Inferior parietal cortex (tissue), 1 donor: ENCODE data around the gene CYB5A.
"Not testable (repeated sequence)": the region's sequence is repeated elsewhere in the genome, so short reads cannot be mapped to it uniquely, and the experiment has no call there.

Source experiments
- DNase-seq: peaks from one replicate; pipeline ENCODE4 v3.0.0-alpha.2; 2016; ENCODE audit errors: extremely low spot score

CYB5A gene

DNA sequence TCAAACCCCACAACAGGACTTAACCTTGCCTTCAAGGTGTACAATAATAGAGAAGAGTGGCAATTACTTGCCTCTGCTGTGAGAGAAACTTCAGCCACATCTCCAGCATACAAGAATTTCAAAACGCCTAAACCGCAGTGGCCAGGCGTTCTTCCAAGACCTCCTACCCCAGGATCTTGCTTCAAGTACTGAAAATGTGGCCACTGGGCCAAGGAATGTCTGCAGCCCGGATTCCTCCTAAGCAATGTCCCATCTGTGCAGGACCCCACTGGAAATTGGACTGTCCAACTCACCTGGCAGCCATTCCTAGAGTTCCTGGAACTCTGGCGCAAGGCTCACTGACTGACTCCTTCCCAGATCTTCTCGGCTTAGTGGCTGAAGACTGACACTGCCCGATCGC, 2.8 kb upstream of the CYB5A start:
- DNase-seq = no peak

GRCh38 chr18:74292982-74293381, 1.2 kb upstream of the CYB5A start:
- DNase-seq = not testable (repeated sequence)

DNA sequence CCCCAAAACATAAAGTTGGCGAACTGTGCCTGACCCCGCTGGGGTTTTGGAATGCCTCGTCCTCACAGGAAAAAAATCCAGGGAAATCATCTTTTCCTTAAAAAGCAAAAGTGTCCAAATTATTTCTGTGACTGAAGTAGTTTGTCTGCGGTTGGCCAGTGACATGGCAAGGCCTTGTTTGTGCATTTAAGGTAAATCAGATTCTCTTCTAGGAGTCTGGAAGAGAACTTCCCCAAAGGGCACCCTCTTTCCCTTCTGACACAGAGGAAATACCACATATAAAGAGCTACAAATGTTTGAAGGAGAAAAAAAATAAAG, 737 bp upstream of the CYB5A start:
- no peak for DNase-seq

DNA sequence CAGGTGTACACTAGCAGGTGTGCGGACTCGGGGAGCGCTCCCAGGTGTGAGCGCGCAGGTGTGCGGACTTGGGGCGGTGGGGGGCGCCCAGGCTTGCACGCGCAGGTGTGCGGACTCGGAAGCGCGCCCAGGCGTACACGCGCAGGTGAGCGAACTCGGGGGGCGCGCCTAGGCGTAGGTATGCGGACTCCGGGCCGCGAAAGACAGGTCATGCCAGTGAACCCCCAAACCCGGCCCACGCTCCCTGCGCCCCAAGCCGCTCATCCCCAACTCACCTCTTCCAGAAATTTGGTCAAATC, 342 bp downstream of the CYB5A start:
- no peak for DNase-seq

GRCh38 chr18:74290794-74291471, 830 bp downstream of the CYB5A start:
- no peak for DNase-seq

GRCh38 chr18:74290021-74290420, 1.7 kb downstream of the CYB5A start:
- DNase-seq = no peak

- no peak for DNase-seq
These were observed 2.6 kb downstream of the CYB5A start for GRCh38 chr18:74289137-74289536.

- no peak for DNase-seq
These were observed 3.0 kb downstream of the CYB5A start for GRCh38 chr18:74288730-74289129.

DNA sequence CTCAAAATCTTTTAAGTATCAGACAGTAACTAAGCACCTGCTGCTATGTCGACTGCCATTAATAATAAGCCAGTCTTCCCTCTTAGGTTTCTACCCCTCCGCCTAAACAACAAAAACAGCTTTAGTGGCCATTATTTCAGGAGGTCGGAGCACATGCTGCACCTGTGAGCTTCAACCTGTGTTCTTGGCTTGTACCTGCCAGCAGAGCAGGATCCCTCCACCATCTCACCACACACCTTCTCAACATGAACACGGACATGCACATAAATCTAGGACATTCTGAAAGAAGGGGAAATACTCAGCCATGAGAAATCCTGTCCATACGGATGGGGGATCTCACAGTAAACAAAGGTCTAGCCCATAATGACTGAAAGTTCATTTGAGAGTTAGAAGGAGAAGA, 3.7 kb downstream of the CYB5A start:
- DNase-seq = no peak

DNA sequence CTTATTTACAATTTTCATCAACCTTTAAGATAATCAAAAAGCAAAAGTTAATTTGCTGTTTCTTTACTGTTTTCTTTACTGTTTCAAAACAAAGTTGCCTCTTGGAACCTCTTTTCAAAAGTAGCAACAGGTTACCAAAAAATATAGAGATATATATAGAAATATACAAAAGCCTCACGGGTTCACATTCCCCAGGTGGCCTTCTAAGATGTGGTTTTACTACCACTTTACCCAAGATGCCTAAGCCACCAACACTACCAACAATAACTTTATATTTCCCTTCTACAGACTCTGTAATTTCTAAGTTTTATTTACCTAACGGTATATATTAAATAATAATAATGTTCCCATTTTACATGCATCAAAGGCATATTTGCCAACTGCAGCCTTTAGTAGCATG, 4.9 kb downstream of the CYB5A start:
- no peak for DNase-seq

DNA sequence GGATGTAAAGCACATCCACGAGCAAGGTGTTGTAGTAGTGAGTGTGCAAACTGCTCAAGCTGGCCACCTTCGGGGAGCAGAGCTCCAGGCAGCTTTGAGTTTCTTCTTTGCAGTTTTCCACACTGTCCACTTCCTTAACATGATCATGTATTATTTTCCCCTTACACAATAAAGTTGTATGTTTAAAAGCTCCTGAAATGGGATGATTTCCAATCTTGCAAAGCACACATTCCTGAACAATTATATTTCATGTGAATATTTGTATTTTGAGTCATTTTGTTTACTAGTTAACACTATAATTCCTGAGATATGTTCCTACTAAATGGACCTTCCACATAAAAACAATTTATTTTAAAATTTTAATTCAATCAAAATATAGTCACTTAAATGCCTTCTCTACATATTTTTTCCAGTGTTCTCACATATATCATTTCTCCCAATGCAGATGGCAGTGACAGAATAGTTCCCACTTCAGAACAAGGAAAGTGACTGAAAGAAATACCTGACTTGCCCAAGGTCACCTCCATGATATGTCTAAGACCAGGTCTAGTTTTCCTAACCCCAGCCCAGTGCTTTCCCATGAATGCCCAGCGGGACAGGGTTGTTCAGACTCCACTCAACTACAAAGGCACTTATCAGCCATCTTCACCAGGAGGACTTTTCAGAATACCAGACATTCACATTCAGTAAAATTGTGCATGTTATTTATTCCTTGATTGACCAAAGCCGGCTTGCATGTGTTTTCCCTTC, 5.5 kb downstream of the CYB5A start:
- DNase-seq = no peak

DNA sequence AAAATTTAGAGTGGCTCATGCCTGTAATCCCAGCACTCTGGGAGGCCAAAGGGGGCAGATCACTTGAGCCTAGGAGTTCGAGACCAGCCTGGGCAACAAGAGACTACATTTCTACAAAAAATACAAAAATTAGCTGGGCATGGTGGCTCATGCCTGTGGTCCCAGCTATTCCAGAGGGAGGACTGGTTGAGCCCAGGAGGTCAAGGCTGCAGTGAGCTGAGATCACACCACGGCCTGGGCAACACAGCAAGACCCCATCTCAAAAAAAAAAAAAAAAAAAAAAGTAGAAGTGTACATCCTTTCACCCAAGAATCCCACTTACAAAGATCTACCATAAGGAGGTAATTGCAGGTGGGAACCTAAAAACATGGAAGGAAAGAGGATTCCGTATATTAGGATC, 6.2 kb downstream of the CYB5A start:
- DNase-seq = not testable (repeated sequence)

GRCh38 chr18:74284980-74285355, 6.8 kb downstream of the CYB5A start:
- DNase-seq = no peak

- DNase-seq = no peak
These were observed 7.4 kb downstream of the CYB5A start for GRCh38 chr18:74284191-74284979.

- DNase-seq = no peak
These were observed 8.1 kb downstream of the CYB5A start for GRCh38 chr18:74283646-74284045.

DNA sequence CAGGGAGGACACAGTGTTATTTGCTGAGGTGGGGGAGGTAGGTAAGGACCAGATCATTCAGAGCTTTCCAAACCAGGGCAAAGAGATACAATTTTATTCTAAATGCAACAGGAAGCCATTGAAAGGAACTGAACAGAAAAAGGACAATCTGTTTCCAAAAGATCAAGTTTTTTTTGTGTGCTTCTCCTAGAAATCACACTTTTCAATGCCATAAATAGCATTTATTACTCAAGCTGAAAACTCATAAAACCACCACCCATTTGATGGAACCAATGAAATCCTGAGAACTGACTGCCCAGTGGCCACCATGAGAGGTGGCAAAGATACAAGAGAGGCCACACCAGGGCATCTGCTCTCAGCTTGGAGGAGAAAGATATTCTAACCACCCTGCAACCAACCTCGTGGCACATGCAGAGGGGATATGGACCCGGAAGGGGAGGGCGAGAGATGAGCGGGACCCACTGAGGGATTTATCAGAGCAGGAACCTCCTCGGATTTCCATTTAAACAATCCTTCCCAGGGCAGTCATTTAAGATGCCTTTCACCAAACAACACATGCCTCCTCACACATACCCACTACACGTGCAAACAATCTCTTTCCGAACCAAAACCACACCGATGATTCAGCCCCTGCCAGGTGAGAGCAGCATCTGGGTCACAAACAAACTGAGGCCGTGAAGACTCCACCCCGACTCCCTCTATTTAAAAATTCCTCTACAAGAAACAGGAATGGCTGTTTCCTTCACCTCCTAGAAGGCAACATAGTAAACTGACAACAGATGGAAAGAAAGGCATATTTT, 8.8 kb downstream of the CYB5A start:
- DNase-seq = no peak

DNA sequence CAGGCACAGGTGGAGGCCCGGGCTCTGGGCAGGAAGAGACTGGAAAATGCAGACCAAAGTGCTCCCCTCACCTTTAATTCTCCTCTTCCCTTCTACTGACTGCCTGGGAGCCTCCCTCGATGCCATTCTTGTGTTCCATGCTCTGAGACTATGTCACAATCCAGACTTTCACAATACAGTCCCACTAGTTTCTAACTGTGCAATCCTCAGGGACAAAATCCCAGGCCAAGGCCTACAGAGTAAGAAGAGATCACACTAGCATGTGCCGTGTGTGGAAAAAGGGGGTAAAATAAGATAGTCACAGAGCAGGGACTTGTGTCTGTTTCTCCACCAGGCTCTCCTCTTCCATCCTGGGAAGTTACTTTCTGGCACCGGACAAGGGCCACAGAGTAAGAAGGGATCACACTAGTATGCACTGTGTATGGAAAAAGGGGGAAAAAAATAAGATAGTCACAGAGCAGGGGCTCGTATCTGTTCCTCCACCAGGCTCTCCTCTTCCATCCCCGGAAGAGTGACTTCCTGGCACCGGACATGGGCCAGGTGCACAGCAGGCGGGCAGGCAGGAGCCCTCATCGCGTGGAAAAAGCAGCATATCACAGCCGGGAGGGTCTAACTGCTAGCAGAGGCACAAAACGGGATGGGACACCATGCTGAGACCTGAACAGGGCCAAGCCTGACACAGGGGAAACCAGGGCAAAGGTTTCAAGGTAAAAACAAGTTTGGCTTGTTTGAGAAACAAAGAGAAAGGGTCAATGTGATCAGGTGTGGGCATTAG, 9.6 kb downstream of the CYB5A start:
- DNase-seq = no peak

DNA sequence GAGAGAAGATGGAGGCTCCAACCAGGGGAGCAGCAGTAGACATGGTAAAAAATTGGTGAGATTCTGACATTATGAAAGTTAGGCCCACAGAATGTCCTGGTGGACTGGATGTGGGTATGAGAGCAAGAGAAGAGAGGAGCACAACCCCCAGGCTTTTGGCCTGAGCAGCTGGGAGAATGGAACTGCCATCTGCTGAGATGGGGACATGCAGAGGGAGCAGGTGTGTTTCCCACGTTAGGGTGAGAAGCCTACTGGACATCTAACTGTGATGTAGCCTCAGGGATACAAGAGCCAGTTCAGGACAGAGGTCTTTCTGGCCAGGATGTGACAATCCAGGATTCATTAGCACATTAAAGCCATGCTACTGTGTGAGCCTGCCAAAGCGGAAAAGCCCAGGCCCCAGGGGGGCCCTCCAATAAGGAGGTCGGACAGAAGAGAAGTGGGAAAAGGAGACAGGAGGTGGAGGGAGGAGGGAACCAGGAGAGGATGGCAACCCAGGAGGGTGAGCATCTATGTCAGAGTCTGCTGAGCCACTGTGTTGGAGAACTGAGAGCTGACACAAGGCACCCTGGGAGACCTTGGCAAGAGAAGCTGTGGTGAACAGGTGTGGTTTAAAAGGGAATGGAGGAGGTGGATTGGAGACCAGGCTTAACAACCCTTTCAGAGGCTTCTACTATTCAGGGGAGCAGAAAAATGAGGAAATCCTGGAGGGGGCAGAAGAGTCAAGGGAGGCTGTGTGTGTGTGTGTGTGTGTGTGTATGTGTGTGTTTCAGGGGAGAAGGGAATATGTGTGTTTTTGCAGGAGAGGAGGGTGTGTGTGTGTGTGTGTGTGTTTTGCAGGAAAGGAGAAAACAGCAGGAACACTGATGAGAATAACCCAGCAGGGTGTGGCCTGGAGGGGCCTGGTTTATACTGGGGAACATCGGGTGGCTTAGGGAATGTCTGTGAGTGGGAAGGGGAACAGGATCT, 10.5 kb downstream of the CYB5A start:
- DNase-seq = no peak

DNA sequence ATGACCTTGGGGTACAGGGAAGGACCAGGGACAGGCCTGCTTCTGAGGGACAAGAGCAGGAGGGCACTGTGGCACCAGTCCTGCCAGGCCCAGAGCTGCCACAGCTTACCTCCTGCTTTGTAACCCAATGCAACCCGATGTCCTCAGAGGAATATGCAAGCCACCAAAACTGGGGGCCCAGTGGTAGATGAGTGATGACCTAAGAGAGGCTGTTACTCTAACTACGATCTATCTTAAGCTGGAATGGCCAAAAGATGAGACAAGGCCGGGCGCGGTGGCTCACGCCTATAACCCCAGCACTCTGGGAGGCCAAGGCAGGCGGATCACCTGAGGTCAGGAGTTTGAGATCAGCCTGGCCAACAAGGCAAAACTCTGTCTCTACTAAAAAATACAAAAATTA, 12.8 kb downstream of the CYB5A start:
- no peak for DNase-seq

DNA sequence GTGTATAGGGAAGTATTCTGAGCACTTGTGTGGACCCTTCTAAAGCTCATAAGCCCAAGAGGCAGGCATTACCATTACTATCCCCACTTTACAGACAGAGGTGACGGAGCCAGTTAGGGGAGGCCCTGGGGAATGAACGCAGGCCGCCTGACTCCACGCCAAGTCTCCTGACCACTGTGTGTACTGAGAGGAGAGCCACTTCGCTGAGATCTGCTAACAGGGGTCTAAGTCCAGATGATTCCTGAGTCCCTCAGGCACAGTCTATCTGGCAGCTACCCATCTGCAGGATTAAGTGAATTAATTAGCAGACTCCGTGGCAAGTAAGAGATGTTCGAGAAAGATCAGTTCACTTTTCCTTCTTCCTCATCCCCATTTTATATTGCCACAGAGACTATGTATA, 13.7 kb downstream of the CYB5A start:
- no peak for DNase-seq
